Germinal center (tissue), 1 donor: ENCODE data around the gene HAO1.
"Not testable (repeated sequence)": the region's sequence is repeated elsewhere in the genome, so short reads cannot be mapped to it uniquely, and the experiment has no call there.

Experiments
- DNase-seq: peaks from one replicate; pipeline ENCODE4 v3.0.0; 2012; ENCODE audit warnings: mixed read lengths, low spot score

Gene HAO1

GRCh38 chr20:7855545-7855944, 84.7 kb downstream of the HAO1 start:
- no peak for DNase-seq

GRCh38 chr20:7853493-7853892, 86.8 kb downstream of the HAO1 start:
- no peak for DNase-seq

GRCh38 chr20:7850775-7851490, 89.3 kb downstream of the HAO1 start:
- no peak for DNase-seq

GRCh38 chr20:7849675-7850074, 90.6 kb downstream of the HAO1 start:
- DNase-seq: no peak

- DNase-seq: no peak
Measured at GRCh38 chr20:7848351-7848750, 91.9 kb downstream of the HAO1 start.

- DNase-seq: no peak
Measured at GRCh38 chr20:7843613-7844012, 96.6 kb downstream of the HAO1 start.

- no peak for DNase-seq
Measured at GRCh38 chr20:7841971-7842310, 98.3 kb downstream of the HAO1 start.

GRCh38 chr20:7841291-7841970, 98.8 kb downstream of the HAO1 start:
- DNase-seq: no peak

- no peak for DNase-seq
Measured at GRCh38 chr20:7836076-7836475, 104.2 kb downstream of the HAO1 start.

GRCh38 chr20:7834441-7834840, 105.8 kb downstream of the HAO1 start:
- DNase-seq: not testable (repeated sequence)
